PC-9 (cell line): ENCODE results near the gene FBN1.

Experiments
- EZH2 ChIP-seq: fragments of 200-600 bp; sonication (generic); IDR thresholded peaks from 2 replicates; pipeline ENCODE4 v1.8.0; 2017; ENCODE audit warnings: antibody characterized with exemption, low read depth
- TF ChIP-seq, protein P1 (sequence below): fragments of 200-600 bp; sonication (generic); conservative IDR thresholded peaks from 2 replicates; pipeline ENCODE4 v1.6.1; 2017; ENCODE audit warnings: mixed run types, antibody characterized with exemption, mild to moderate bottlenecking, moderate library complexity

DNA sequence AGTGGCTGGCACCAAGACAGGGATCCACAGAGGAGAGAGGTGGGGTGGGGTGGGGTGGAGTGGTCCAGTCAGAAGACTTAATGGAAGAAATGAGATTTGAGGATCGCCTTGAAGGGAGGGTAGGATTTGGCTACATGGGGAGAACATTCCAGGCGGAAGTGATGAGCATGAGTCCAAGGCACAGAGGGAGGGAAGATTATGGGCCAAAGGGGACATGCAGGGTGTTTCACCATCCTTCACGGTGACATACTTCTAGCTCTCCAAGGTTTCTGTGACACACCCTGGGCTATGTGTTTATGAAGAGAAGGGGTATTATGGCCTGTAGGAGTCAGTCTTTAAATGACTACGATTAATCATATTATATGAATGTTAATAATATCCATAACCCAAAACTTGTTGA is 7.7 kb upstream of the FBN1 start:
- TF ChIP-seq, protein P1, sequence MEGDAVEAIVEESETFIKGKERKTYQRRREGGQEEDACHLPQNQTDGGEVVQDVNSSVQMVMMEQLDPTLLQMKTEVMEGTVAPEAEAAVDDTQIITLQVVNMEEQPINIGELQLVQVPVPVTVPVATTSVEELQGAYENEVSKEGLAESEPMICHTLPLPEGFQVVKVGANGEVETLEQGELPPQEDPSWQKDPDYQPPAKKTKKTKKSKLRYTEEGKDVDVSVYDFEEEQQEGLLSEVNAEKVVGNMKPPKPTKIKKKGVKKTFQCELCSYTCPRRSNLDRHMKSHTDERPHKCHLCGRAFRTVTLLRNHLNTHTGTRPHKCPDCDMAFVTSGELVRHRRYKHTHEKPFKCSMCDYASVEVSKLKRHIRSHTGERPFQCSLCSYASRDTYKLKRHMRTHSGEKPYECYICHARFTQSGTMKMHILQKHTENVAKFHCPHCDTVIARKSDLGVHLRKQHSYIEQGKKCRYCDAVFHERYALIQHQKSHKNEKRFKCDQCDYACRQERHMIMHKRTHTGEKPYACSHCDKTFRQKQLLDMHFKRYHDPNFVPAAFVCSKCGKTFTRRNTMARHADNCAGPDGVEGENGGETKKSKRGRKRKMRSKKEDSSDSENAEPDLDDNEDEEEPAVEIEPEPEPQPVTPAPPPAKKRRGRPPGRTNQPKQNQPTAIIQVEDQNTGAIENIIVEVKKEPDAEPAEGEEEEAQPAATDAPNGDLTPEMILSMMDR: no peak
- no peak for TF ChIP-seq EZH2
